ENCODE measurements around the gene E4F1.

Gene E4F1

GRCh38 chr16:2275476-2276367, 52.3 kb downstream of the E4F1 start:
- DNase-seq = no peak

- DNase-seq = no peak
These were observed 53.2 kb downstream of the E4F1 start for GRCh38 chr16:2276368-2277195.

GRCh38 chr16:2277466-2278271, 54.3 kb downstream of the E4F1 start:
- no peak for DNase-seq

- DNase-seq = no peak
These were observed 54.8 kb downstream of the E4F1 start for GRCh38 chr16:2278272-2278608.

- no peak for DNase-seq
These were observed 55.8 kb downstream of the E4F1 start for GRCh38 chr16:2278956-2279800.

- DNase-seq = no peak
These were observed 57.1 kb downstream of the E4F1 start for GRCh38 chr16:2280461-2280860.

- DNase-seq = no peak
These were observed 57.7 kb downstream of the E4F1 start for GRCh38 chr16:2280981-2281542.

- DNase-seq = no peak
These were observed 58.9 kb downstream of the E4F1 start for GRCh38 chr16:2282262-2282661.

GRCh38 chr16:2282866-2283555, 59.6 kb downstream of the E4F1 start:
- no peak for DNase-seq

- DNase-seq = no peak
These were observed 60.8 kb downstream of the E4F1 start for GRCh38 chr16:2284001-2284770.

- DNase-seq = no peak
These were observed 61.6 kb downstream of the E4F1 start for GRCh38 chr16:2284797-2285576.

Measured in CD4-positive, alpha-beta T cell treated with Interleukin-17A for 1 hour (primary cell).